Effector memory CD8-positive, alpha-beta T cell (primary cell): ENCODE measurements around the gene RIMBP2.

Source experiments
- ATAC-seq: fragments of 150-1000 bp; cut with Tn5 transposase; replicated peaks from 2 replicates; pipeline ENCODE4 v1.10.0; 2021; ENCODE audit warnings: mild to moderate bottlenecking, moderate library complexity
- DNase-seq, 3 experiments: peaks; one replicate each; pipeline ENCODE4 v3.0.0; 2021
- H3K27ac Mint-ChIP-seq, 2 donors: one replicate each; pipeline ENCODE4 v1.8.0; 2022; ENCODE audit warnings: mild to moderate bottlenecking in 2 of 2, mixed read lengths in 2 of 2, moderate library complexity in 2 of 2
- H3K27me3 Mint-ChIP-seq, 2 donors: one replicate each; pipeline ENCODE4 v1.8.0; 2022; ENCODE audit warnings: mixed read lengths in 2 of 2
- H3K36me3 Mint-ChIP-seq: one replicate; pipeline ENCODE4 v1.8.0; 2022; ENCODE audit warnings: mild to moderate bottlenecking, moderate library complexity, mixed read lengths; ENCODE audit not compliant: insufficient read depth
- H3K4me1 Mint-ChIP-seq, 2 donors: one replicate each; pipeline ENCODE4 v1.8.0; 2022; ENCODE audit warnings: low read depth in 2 of 2, mixed read lengths in 2 of 2
- H3K4me3 Mint-ChIP-seq, 2 donors: one replicate each; pipeline ENCODE4 v1.8.0; 2022; ENCODE audit warnings: mild to moderate bottlenecking in 2 of 2, mixed read lengths in 2 of 2, moderate library complexity in 2 of 2
- H3K9me3 Mint-ChIP-seq, 2 donors: one replicate each; pipeline ENCODE4 v1.8.0; 2022; ENCODE audit warnings: mixed read lengths in 2 of 2

The RIMBP2 gene

DNA sequence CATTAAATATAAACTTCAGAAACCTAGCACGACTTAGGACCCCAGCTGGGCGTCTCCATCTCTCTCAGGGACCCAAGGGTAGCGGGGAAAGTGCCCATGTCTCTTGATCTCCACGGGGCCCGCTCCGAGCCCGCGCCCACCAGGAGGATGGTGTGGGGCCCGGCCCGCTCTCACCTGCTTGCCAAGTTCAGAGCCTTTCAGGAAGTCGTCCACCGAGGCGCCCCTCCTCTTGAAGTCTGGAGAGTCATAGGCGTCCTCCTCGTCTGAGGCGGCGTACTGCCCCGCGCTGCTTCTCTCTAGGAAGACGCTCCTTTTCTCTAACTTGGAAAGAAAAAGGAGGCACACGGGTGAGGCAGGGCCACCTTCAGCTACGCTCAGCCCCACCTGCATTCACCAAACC lies 281.5 kb downstream of the RIMBP2 start:
- peaks cover 0 to 4% of the 10 kb centered on the region in 2 donors for H3K9me3 Mint-ChIP-seq
- DNase-seq: no peak
- no peak overlapping the region for H3K4me3 Mint-ChIP-seq
- no peaks in the 10 kb centered on the region for H3K36me3 Mint-ChIP-seq
- H3K27me3 Mint-ChIP-seq: no peaks in the 10 kb centered on the region
- no peaks in the 10 kb centered on the region for H3K4me1 Mint-ChIP-seq
- no peak overlapping the region for H3K27ac Mint-ChIP-seq
- no peak for ATAC-seq

GRCh38 chr12:130433834-130434233 lies 282.3 kb downstream of the RIMBP2 start:
- H3K27ac Mint-ChIP-seq: no peak overlapping the region

DNA sequence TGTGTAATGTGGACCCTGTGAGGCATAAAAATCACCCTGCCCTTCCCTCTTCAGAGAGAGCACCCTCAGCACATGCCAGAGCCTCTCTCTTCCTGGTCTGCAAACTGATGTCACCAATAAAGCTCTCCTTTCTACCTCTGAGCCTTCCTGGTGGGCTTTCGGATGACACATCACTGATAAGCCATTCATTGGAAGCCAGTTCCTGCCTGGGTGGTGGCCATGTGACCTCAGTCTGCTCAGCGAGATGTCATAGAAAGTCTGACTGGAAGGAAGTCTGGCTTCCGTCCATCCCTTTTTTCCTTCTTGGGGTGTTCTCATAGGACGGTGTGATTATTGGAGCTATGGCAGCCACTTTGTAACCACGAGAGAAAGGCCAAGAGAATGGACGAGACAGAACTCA lies 282.7 kb downstream of the RIMBP2 start:
- no peaks in the 10 kb centered on the region for H3K36me3 Mint-ChIP-seq
- H3K27ac Mint-ChIP-seq: no peak overlapping the region
- no peak overlapping the region for H3K4me3 Mint-ChIP-seq
- no peak for ATAC-seq
- H3K27me3 Mint-ChIP-seq: no peaks in the 10 kb centered on the region
- no peaks in the 10 kb centered on the region for H3K9me3 Mint-ChIP-seq
- no peaks in the 10 kb centered on the region for H3K4me1 Mint-ChIP-seq
- no peak for DNase-seq

More at GRCh38 chr12:130433834-130434233, 282.3 kb downstream of the RIMBP2 start:
- no peaks in the 10 kb centered on the region for H3K27me3 Mint-ChIP-seq
- ATAC-seq (no peak), DNase-seq (no peak)
- H3K9me3 Mint-ChIP-seq: no peaks in the 10 kb centered on the region
- no peaks in the 10 kb centered on the region for H3K4me1 Mint-ChIP-seq
- no peaks in the 10 kb centered on the region for H3K36me3 Mint-ChIP-seq
- H3K4me3 Mint-ChIP-seq: no peak overlapping the region

- DNase-seq: no peak
- H3K4me3 Mint-ChIP-seq: no peak overlapping the region
- no peaks in the 10 kb centered on the region for H3K27me3 Mint-ChIP-seq
- H3K27ac Mint-ChIP-seq: no peak overlapping the region
- H3K36me3 Mint-ChIP-seq: no peaks in the 10 kb centered on the region
- H3K9me3 Mint-ChIP-seq: no peaks in the 10 kb centered on the region
- no peaks in the 10 kb centered on the region for H3K4me1 Mint-ChIP-seq
- ATAC-seq: no peak
Observed at GRCh38 chr12:130431176-130431575, 284.9 kb downstream of the RIMBP2 start.

- Mint-ChIP-seq H3K9me3 (no peaks in the 10 kb centered on the region), H3K4me3 (no peak overlapping the region), H3K27ac (no peak overlapping the region), H3K36me3 (no peaks in the 10 kb centered on the region), H3K4me1 (no peaks in the 10 kb centered on the region), H3K27me3 (no peaks in the 10 kb centered on the region)
- ATAC-seq: no peak
- DNase-seq: no peak
Observed at GRCh38 chr12:130429656-130430505, 286.2 kb downstream of the RIMBP2 start.

DNA sequence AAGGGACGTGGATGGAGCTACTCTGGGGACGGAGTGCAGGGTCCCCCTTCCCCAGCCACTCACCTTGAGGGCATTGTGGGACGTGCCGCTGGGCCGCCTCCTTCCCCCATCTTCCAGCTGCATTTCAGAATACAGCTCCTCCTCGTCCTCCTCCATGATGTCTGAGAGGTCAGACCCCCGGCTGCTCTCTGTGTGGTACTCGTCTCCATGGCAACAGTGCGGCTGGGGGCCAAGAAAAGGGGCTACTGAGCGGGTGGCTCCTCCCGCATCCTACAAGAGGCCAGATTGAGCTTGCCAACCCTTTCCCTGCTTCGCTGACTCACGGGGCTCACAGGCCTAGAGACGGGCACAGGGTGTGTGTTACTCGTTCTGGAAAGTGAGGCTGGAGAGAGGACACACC lies 288.0 kb downstream of the RIMBP2 start:
- ATAC-seq (no peak), DNase-seq (no peak)
- no peak overlapping the region for H3K27ac Mint-ChIP-seq
- H3K36me3 Mint-ChIP-seq: no peaks in the 10 kb centered on the region
- no peak overlapping the region for H3K4me3 Mint-ChIP-seq
- no peaks in the 10 kb centered on the region for H3K4me1 Mint-ChIP-seq
- peaks cover 0 to under 1% of the 10 kb centered on the region in 2 donors for H3K27me3 Mint-ChIP-seq
- H3K9me3 Mint-ChIP-seq: no peaks in the 10 kb centered on the region

- Mint-ChIP-seq H3K27ac (no peak overlapping the region), H3K4me1 (no peaks in the 10 kb centered on the region), H3K27me3 (peaks cover 0 to 6% of the 10 kb centered on the region in 2 donors), H3K4me3 (no peak overlapping the region), H3K36me3 (no peaks in the 10 kb centered on the region), H3K9me3 (peaks cover 0 to 2% of the 10 kb centered on the region in 2 donors)
- DNase-seq: no peak
- no peak for ATAC-seq
Observed at GRCh38 chr12:130427381-130427887, 288.7 kb downstream of the RIMBP2 start.

DNA sequence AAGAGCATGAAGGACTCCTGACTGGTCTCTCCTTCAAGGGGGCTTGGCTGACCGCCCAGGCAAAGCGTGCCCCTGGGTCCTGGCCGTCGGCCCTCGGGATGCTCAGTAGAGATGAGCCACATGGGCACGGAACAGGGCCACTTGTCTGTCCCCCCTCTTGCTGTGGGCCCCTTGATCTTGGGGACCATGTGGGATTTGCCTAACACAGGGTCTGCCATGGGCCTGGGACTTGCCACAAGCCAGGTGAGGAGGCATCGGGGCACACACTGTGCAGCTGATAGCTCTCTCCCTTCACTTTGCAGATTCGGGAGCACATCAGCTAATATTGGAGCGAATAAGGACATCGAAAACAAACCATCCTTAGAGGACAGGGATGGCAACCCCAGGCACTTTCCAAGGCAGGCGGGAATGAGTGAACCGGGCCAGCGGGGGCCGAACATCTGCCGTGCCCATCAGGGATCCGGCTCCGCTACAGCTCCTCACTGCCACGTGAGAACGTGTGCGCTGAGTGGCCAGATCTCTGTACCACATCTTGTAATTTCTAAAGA lies 290.3 kb downstream of the RIMBP2 start:
- Mint-ChIP-seq H3K27ac (no peak overlapping the region), H3K4me1 (no peaks in the 10 kb centered on the region), H3K4me3 (no peak overlapping the region), H3K27me3 (peaks cover 0 to 6% of the 10 kb centered on the region in 2 donors), H3K9me3 (peaks cover 0 to 2% of the 10 kb centered on the region in 2 donors), H3K36me3 (no peaks in the 10 kb centered on the region)
- DNase-seq (no peak), ATAC-seq (no peak)

GRCh38 chr12:130424858-130425697 lies 291.0 kb downstream of the RIMBP2 start:
- ATAC-seq (no peak), DNase-seq (no peak)
- Mint-ChIP-seq H3K27me3 (peaks cover 0 to 6% of the 10 kb centered on the region in 2 donors), H3K9me3 (peaks cover 0 to 2% of the 10 kb centered on the region in 2 donors), H3K4me3 (no peak overlapping the region), H3K36me3 (no peaks in the 10 kb centered on the region), H3K4me1 (no peaks in the 10 kb centered on the region), H3K27ac (no peak overlapping the region)

GRCh38 chr12:130423991-130424857 lies 291.9 kb downstream of the RIMBP2 start:
- ATAC-seq (no peak), DNase-seq (no peak)
- peaks cover 0 to 2% of the 10 kb centered on the region in 2 donors for H3K9me3 Mint-ChIP-seq
- peaks cover 0 to 6% of the 10 kb centered on the region in 2 donors for H3K27me3 Mint-ChIP-seq
- no peaks in the 10 kb centered on the region for H3K4me1 Mint-ChIP-seq
- no peak overlapping the region for H3K27ac Mint-ChIP-seq
- no peaks in the 10 kb centered on the region for H3K36me3 Mint-ChIP-seq
- no peak overlapping the region for H3K4me3 Mint-ChIP-seq

GRCh38 chr12:130423136-130423535 lies 293.0 kb downstream of the RIMBP2 start:
- Mint-ChIP-seq H3K36me3 (no peaks in the 10 kb centered on the region), H3K4me1 (no peaks in the 10 kb centered on the region), H3K4me3 (no peak overlapping the region), H3K27me3 (peaks cover 0 to 15% of the 10 kb centered on the region in 2 donors), H3K27ac (no peak overlapping the region), H3K9me3 (peaks cover 0 to 2% of the 10 kb centered on the region in 2 donors)
- ATAC-seq: no peak
- DNase-seq: no peak

- peaks cover 0 to 15% of the 10 kb centered on the region in 2 donors for H3K27me3 Mint-ChIP-seq
- H3K9me3 Mint-ChIP-seq: peaks cover 0 to 2% of the 10 kb centered on the region in 2 donors
- DNase-seq (no peak), ATAC-seq (no peak)
- no peaks in the 10 kb centered on the region for H3K4me1 Mint-ChIP-seq
- no peak overlapping the region for H3K4me3 Mint-ChIP-seq
- no peaks in the 10 kb centered on the region for H3K36me3 Mint-ChIP-seq
- no peak overlapping the region for H3K27ac Mint-ChIP-seq
Observed at GRCh38 chr12:130422676-130423075, 293.4 kb downstream of the RIMBP2 start.

DNA sequence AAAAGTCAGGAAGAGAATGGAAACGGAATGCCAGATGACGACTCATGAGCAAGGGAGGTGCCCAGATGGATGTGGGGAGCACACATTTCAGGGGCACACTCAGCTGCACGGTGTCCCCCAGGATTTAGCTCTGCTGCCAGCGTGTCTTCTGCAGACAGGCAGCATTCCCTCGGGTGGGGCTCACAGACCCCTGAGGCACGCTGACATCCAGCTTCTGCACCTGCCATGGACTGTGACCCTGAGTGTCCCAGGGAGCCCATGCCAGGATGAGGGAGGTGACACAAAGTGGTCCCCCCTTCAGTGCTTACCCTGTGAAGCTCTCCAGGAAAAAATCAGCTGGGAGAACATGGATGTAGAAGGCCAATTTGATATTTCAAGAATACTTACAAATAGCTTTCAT lies 294.2 kb downstream of the RIMBP2 start:
- Mint-ChIP-seq H3K27me3 (peaks cover 0 to 15% of the 10 kb centered on the region in 2 donors), H3K4me1 (no peaks in the 10 kb centered on the region), H3K9me3 (peaks cover 0 to 2% of the 10 kb centered on the region in 2 donors), H3K27ac (no peak overlapping the region), H3K4me3 (no peak overlapping the region), H3K36me3 (no peaks in the 10 kb centered on the region)
- ATAC-seq (no peak), DNase-seq (no peak)
